SH-SY5Y (cell line): ENCODE results near the gene AGBL3.

Experiments
- GATA2 ChIP-seq: IDR thresholded peaks from 2 replicates; pipeline ENCODE4 v1.6.1; 2011; ENCODE audit warnings: mild to moderate bottlenecking, low read depth, low read length
- GATA3 ChIP-seq: IDR thresholded peaks from 2 replicates; pipeline ENCODE4 v1.6.1; 2011; ENCODE audit warnings: low read depth, mild to moderate bottlenecking, low read length, moderate library complexity

GRCh38 chr7:135156290-135156689 lies 170.0 kb downstream of the AGBL3 start:
- TF ChIP-seq GATA2 (no peak), GATA3 (no peak)
